ENCODE results near the gene ADNP2. TPM values are rescaled to one million over a fixed set of nuclear protein-coding genes. Genes with fewer than 3 reads are reported as not detected.

ADNP2 gene
- total and polyA plus RNA-seq, 2 of the 4 experiments (the other 2 are of a cell fraction), result 5.6 to 18.3 TPM

GRCh38 chr18:80179857-80180558 is 70.9 kb downstream of the ADNP2 start:
- ATAC-seq (ENCODE audit: low read depth) (no peak), DNase-seq (no peak)
- Histone ChIP-seq H2BK120ac (ENCODE audit: low read depth, low read length) (no peak overlapping the region), H3K27ac (ENCODE audit: insufficient read depth, low read length) (no peak overlapping the region), H3K9me3 (ENCODE audit: control insufficient read depth, insufficient read depth, low read length) (no peaks in the 10 kb centered on the region), H3K4me1 (ENCODE audit: control insufficient read depth, insufficient read depth, low read length) (peaks cover 2% of the 10 kb centered on the region; the same call in 1 of the 2 replicates), H4K8ac (ENCODE audit: low read depth in 2 of 2, low read length in 2 of 2) (no peak overlapping the region), H3K18ac (ENCODE audit: low read depth, low read length) (no peak overlapping the region), H3K56ac (ENCODE audit: extremely low read depth, insufficient read depth, low read length) (no peak overlapping the region), H3K27me3 (ENCODE audit: control insufficient read depth, insufficient read depth, low read length) (no peaks in the 10 kb centered on the region), H3K14ac (replicated peaks; ENCODE audit: low read depth, low read length) (no peak overlapping the region), H3K23ac (ENCODE audit: low read depth, low read length) (no peak overlapping the region), H3K36me3 (ENCODE audit: control insufficient read depth, insufficient read depth, low read length) (no peaks in the 10 kb centered on the region), H2AK5ac (ENCODE audit: low read depth, low read length) (no peak overlapping the region), H2BK5ac (ENCODE audit: low read depth, low read length, poor library complexity, severe bottlenecking) (no peak overlapping the region), H3K9me1 (ENCODE audit: insufficient read depth, low read length) (peaks cover 11% of the 10 kb centered on the region), H3K4me3 (ENCODE audit: insufficient read depth, low read depth, low read length) (no peak overlapping the region), H4K5ac (ENCODE audit: low read depth, low read length) (no peak overlapping the region), H4K20me1 (ENCODE audit: insufficient read depth, low read length) (peaks cover 3% of the 10 kb centered on the region; the same call in 1 of the 2 replicates), H3K4me2 (ENCODE audit: low read depth, low read length) (no peak overlapping the region), H2BK20ac (ENCODE audit: low read depth, low read length) (no peak overlapping the region), H3K79me1 (ENCODE audit: low read depth in 1 of 2, low read length in 2 of 2) (peaks cover 0 to 12% of the 10 kb centered on the region in 2 experiments; a peak in 1 of 4 replicates), H3K9ac (ENCODE audit: low read depth, low read length) (no peak overlapping the region), H2BK15ac (ENCODE audit: low read depth, low read length) (no peak overlapping the region), H3K4ac (ENCODE audit: low read depth, low read length) (no peak overlapping the region), H2AFZ (replicated peaks; ENCODE audit: low read length, poor library complexity) (no peak overlapping the region), H4K91ac (ENCODE audit: insufficient read depth, low read depth, low read length) (no peak overlapping the region), H2AK9ac (replicated peaks; ENCODE audit: low read depth, low read length, poor library complexity) (no peak overlapping the region)
- TF ChIP-seq BHLHE40 (IDR thresholded peaks at IDR 0.05; ENCODE audit: low read depth, low read length), result no peak
- TF ChIP-seq CEBPB (IDR thresholded peaks at IDR 0.05; ENCODE audit: low read depth, low read length), result no peak
- TF ChIP-seq MAZ (IDR thresholded peaks at IDR 0.05; ENCODE audit: borderline replicate concordance, low read depth, low read length), result no peak
- TF ChIP-seq SMC3 (IDR thresholded peaks at IDR 0.05; ENCODE audit: low read depth, low read length), result no peak
- TF ChIP-seq, protein P1, sequence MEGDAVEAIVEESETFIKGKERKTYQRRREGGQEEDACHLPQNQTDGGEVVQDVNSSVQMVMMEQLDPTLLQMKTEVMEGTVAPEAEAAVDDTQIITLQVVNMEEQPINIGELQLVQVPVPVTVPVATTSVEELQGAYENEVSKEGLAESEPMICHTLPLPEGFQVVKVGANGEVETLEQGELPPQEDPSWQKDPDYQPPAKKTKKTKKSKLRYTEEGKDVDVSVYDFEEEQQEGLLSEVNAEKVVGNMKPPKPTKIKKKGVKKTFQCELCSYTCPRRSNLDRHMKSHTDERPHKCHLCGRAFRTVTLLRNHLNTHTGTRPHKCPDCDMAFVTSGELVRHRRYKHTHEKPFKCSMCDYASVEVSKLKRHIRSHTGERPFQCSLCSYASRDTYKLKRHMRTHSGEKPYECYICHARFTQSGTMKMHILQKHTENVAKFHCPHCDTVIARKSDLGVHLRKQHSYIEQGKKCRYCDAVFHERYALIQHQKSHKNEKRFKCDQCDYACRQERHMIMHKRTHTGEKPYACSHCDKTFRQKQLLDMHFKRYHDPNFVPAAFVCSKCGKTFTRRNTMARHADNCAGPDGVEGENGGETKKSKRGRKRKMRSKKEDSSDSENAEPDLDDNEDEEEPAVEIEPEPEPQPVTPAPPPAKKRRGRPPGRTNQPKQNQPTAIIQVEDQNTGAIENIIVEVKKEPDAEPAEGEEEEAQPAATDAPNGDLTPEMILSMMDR (conservative IDR thresholded peaks at IDR 0.05; ENCODE audit: low read depth, low read length), result no peak
- TF ChIP-seq RCOR1 (IDR thresholded peaks at IDR 0.05; ENCODE audit: insufficient replicate concordance, low read length), result no peak
- TF ChIP-seq CHD1 (IDR thresholded peaks at IDR 0.05; ENCODE audit: low read depth, low read length), result no peak
- no peak for TF ChIP-seq FOS (IDR thresholded peaks at IDR 0.05; ENCODE audit: low read depth, low read length)
- no peak for TF ChIP-seq POLR2A (IDR thresholded peaks at IDR 0.05; ENCODE audit: low read depth, low read length)
- WGBS, 2 experiments (ENCODE audit: extremely low coverage in 2 of 2, insufficient read length in 1 of 2), result 83% methylated on average over 13 of the region's 20 CpGs; no CpG with 5 or more reads in 1 of the 2 experiments
- dilution Hi-C loops (cut with HindIII; ENCODE audit: low sequenced_read_pairs, unreplicated experiment), result no loop called here
- ChIA-PET POLR2A (ENCODE audit: unreplicated experiment) (no interaction called here), CTCF (no interaction called here)
- no TSS peak for BruUV-seq (replicated peaks)
- in situ Hi-C loops (cut with MboI; ENCODE audit: low sequenced_read_pairs), result no loop called here
- intact Hi-C loops (cut with micrococcal nuclease), result loop anchor here (2.0 kb wide), 1 partner anchor 21 kb away; no protein-coding TSS in a partner anchor

All from IMR-90 (cell line).